GM18951 (cell line): ENCODE results near the gene ALOX15B.

Source experiments
- POLR2A ChIP-seq: IDR thresholded peaks from 4 replicates; pipeline ENCODE4 v1.6.1; 2011; ENCODE audit warnings: mild to moderate bottlenecking; ENCODE audit not compliant: insufficient read length, insufficient read depth; ENCODE audit errors: extremely low read depth
- in situ Hi-C: fragments of 300-500 bp; cut with MboI; formaldehyde crosslinking; loops from one replicate; pipeline ENCODE4 v1.12.0; 2022; ENCODE audit warnings: low sequenced_read_pairs, mixed read lengths, inconsistent platforms; ENCODE audit not compliant: unreplicated experiment

Gene ALOX15B

DNA sequence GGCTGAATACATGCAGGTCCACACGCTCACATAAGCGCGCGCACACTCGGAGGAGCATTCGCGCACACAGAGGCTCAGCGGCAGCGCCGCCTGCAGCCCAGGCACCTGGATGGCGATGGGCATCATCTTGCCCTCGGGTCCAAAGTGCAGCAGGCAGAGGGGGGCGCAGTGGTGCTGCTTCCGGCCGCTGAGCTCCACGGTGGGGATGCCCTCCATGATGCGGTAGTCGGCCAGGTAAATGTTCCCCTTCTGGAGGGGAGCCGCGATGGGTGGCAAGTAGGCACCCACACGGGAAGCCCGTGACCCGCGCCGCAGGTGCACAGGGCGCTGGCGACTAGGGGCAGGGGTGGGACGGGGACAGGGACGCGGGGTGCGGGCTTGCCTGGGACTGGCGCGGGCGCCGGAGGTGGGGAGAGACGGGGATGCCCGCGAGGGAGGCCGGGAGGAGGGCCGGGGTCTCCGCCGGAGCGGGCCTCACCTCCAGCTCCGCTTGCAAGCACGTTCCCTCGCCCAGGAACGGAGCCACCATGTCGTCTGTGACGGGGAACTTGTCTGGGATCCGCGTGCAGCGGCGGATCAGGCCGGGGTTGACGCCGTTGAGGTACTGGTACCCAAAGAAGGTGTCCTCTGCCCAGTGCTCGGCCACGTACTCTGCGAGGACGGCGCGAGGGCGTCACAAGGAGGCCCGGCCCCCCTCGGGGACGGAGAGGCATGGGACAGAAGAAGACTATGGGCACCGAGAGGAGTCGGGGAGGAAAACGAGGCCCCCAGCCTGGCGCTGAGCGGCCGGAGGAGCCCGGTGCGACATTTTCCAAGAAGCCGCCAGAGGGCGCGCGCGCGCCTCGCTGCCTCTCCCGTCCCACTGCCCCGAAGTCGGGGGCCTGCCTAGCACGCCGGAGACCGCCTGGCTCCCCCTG lies 40.7 kb downstream of the ALOX15B start:
- in situ Hi-C loops: no loop called here
- no peak for TF ChIP-seq POLR2A

DNA sequence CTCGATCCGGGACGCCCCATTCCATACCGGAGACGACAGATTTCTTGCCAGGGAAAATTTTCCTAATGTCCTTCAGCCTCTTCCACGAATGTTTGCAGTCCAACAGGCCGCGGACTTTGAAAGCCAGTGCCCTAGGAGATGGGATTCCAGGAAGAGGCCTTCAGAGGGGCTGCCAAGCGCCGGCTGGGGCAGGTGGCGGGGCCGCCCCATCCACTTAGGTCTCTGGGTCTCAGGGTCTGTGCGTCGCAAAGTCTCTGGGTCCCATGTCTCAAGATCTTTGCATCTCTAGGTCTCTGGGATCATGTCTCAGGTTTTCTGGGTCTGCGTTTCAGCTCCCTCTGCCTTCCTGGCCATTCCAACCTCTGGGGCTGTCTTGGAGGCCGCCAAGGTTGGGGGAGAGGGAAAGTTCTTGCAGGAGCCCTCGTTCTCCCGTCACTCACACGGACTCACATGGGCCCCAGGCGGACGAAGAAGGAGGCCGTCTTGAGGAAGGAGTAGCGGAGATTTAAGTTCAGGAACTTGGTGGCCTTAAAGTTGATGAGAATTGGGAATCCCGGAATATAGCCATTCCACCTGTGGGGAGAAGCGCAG lies 41.4 kb downstream of the ALOX15B start:
- TF ChIP-seq POLR2A: no peak
- in situ Hi-C loops: no loop called here

DNA sequence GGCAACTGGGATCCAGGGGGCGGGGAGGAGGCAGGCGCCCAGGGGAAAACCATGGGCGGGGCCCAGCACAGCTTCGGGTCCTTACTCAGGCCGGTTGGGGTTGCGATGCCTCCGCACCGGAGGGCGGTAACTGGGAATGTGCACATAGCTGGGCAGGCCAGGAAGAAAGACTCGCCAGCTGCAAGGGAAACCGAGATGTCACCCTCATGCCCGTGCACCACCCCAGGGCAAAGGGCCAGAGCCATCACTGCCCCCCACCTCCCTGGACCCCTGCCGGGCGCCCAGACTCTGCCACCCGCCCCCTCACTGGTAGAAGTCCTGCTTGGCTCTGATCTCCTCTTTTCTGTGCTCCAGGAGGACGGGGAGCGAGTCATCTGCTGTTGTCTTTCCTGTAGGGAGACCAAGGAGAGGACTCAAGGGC lies 42.0 kb downstream of the ALOX15B start:
- TF ChIP-seq POLR2A: no peak
- in situ Hi-C loops: no loop called here

DNA sequence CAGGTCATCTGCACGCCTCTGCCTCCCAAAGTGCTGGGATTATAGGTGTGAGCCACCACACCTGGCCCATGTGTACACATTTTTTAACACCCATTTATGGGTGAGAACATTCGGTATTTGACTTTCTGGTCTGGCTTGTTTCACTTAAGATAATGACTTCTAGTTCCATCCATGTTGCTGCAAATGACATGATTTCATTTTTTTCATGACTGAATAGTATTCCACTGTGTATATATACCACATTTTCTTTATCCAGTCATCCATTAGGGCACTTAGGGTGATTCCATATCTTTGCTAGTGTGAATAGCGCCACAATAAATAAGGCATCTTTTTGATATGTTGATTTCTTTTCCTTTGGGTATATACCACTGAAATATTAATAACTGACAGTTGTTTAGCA lies 43.0 kb downstream of the ALOX15B start:
- no peak for TF ChIP-seq POLR2A
- in situ Hi-C loops: no loop called here

DNA sequence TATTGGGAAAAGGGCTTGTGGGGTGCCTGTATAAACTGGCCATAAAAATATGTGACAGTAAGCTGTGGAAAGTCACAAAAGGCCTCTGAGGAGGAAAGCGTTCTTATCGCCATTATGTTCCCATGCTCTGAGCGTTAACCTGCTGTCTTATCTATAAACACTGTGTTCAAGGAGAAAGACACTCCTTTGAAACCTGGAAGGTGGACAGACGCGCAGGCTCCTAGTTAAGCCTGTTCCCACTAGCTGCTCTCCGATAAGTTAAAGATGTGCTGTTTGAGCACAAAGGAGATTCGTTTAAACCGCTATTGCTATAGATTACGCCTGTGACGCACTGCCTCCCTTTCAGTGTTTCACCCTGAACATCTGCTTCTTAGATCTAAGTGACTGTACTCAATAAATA lies 43.4 kb downstream of the ALOX15B start:
- in situ Hi-C loops: no loop called here
- TF ChIP-seq POLR2A: no peak

DNA sequence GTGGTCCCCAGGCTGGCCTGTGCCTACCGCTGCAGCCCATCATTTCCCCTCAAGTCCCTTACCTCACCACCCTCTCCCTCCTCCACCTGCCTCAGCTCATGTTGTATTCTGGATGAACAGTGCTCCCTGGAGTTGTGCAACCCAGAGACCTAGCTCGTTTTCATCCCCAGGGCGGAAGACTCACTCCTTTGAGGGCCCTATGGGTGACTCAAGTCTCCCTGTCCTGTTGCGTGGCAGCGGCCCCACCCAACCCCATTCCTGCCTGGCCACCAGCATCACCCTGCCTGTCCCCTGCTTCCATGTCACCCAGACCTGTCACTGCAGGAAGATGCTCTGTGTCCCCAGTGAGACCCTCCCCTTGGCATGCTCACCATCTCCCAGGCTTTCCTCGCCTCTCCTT lies 45.4 kb downstream of the ALOX15B start:
- no peak for TF ChIP-seq POLR2A
- in situ Hi-C loops: no loop called here

DNA sequence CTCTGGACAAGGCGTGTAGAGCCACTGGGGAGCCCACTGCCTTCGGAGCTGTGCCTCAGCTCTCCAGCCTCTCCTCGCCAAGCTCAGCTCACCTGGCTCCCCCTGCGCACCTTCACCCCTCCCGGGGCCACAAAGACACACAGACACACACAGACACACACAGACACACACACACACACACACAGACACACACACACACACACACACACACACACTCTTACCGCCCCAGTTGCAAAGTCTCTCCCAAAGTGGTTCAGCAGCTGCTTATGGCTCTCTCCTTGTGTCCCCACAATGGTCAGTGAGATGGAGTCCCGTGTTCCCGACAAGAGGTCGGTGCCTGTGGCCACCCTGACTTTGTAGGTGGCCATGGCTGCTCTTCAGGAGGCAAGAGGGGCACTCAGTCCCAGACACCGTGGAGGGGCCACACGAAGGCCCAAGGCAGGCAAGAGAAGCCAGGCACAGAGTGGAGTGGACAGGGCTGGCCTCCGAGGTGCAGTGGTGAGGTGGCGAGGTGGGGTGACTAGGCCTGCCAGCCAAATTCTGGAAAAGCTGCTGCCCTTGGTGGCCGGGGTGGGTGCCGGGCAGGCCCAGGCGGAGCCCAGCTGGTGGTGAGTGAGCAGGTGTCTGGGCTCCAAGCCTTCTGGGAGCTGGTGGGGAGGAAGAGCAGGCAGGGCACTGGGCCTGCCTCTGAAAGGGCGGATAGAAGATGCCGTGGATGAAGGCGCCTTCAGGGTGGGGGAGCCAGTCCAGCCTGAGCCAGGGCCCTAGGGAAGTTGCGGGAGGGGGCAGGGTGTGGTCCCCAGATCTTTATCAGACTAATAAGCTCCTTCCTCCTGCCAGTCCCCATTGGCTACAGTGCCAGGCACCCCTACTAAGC lies 48.5 kb downstream of the ALOX15B start, which contains the start of gene ALOX12B:
Gene ALOX12B, minus strand, starts transcription at position 642 of the 877 bp plus-strand sequence. Its CDS starts 274 bp downstream, at position 368.
- in situ Hi-C loops: no loop called here
- no peak for TF ChIP-seq POLR2A

DNA sequence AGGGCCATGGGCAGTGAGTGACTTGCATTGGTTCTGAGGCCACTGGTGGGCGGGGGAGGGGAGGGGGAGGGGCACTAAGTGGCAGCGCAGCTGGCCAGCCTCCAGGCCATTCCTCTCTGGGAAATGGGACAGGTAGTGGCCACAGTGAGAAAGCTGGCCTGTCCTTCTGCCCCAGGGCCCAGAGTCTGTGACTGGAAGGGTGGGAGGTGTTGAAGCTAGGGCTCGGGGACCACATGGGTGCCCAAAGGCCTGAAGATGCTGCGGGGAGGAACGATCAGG lies 49.0 kb downstream of the ALOX15B start:
- TF ChIP-seq POLR2A: no peak
- in situ Hi-C loops: no loop called here

DNA sequence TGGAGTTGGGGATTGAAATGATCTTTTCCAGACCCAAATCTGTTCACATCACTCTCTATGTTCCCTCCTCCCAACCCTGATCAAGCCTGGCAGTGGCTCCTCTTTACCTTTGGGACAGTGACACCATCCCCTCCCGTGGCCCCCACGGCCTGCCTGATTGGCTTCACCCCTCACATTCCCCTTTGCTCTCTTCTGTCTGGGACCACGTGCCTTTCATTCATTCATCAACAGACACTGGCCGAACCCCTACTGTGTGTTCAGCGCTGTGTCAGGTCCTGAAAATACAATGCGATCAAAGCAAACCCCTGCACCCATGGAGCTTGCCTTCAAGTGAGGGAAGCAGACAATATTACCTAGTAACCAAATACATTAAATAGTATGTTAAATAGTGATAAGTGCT lies 50.9 kb downstream of the ALOX15B start:
- in situ Hi-C loops: no loop called here
- no peak for TF ChIP-seq POLR2A

DNA sequence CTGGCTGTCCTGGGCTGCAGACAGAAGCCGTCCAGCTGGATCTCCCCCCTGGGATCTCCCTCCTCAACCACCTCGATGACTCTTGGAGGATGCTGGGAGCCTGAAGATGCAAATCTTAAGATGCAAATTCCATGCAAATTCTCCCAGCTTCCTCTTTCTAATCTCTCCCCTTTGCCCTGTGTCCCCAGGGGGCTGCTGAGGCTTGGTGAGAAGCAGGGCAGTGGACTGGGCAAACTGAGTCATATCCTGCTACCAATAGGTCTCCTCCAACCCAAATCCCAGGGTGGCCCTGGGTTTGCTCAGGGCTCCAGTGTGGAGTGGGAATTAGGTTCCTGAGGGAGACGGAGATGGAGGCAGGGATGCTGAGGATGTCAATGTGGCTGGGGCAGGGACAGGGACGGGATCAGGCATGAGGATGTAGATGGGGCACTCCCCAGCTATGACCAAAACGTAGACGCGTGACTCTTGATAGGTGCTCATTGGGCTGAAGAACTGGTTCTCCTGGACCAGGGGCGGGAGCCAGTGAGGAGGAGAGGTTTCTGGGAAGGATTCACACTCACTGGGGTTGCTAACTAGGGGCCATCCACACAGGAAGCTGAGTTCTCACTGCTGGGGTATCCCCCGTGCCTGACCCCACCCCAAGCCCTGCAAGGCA lies 52.3 kb downstream of the ALOX15B start:
- peak; percentile 30 for TF ChIP-seq POLR2A
- in situ Hi-C loops: no loop called here

DNA sequence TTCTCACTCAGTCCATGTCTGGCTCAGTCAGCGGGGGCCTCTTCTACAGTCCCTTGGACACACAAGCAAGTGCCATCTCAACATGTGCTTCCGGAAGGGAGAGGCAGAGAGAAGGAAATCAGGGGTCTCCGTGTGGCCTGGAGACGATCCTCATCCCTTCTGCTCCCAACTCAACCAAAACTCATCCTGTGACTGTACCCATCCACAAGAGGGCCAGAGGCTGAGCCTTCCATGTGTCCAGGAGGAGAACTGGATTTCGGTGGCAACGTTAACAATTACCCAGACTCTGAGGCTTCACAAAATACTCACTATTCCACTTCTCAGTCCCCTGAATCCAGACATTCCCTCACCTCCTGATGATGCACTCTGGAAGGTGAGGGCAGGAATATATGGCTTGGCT lies 56.5 kb downstream of the ALOX15B start:
- in situ Hi-C loops: no loop called here
- TF ChIP-seq POLR2A: no peak

DNA sequence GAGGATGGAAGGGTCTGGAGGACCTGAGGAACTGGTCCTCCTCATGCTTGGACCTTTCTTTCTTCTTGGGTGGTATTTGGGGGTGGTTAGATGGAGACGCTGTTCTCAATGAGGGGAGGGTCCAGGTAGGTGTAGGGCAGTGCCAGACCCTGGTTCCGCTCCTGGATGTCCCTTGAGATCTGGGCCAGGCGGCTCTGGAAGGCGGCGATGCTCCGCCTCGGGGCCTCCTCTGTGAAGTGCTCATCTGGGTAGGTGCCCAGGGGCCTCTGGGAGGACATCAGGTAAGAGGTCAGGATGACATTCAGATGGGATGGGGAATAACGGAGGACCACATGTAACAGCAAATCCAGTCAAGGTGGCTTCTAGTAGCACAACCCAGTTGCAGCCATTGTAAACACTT lies 57.7 kb downstream of the ALOX15B start:
- in situ Hi-C loops: no loop called here
- no peak for TF ChIP-seq POLR2A
